ENCODE data around the gene GULP1.

DNA sequence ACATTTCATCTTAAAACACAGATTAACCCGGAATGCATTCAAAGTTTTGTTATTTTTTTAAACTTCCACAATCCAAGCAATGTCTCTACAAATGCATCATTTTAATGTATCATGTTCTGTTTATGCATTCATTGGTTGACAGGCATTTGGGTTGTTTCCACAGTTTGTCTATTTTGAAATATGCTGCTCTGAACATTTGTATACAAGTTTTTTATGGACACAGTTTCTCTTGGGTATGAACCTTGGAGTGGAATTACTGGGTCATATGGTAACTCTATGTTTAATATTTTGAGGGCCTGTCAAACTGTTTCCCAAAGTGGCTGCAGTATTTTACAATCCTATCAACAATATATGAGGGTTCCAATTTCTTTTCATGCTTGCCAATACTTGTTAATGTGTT, 57.3 kb downstream of the GULP1 start:
- TF ChIP-seq CTCF (IDR thresholded peaks at IDR 0.05; ENCODE audit: low read depth, low read length, poor library complexity, severe bottlenecking) (no peak), EZH2phosphoT487 (IDR thresholded peaks at IDR 0.05; ENCODE audit: borderline replicate concordance, low read length) (no peak)
